Mammary microvascular endothelial cell (primary cell): ENCODE results near the gene ERLIN1. TPM values are rescaled to one million over a fixed set of nuclear protein-coding genes. Genes with fewer than 3 reads are reported as not detected.

Source experiments
- total RNA-seq: library from RNA; depleted of rRNA; stranded (reverse); fragments of >200 nt; gene quantifications from 2 replicates; pipeline ENCODE4 v1.2.3, GENCODE V29; 2015

ERLIN1 gene
- total RNA-seq: 37.4 and 42.2 TPM in 2 replicates

DNA sequence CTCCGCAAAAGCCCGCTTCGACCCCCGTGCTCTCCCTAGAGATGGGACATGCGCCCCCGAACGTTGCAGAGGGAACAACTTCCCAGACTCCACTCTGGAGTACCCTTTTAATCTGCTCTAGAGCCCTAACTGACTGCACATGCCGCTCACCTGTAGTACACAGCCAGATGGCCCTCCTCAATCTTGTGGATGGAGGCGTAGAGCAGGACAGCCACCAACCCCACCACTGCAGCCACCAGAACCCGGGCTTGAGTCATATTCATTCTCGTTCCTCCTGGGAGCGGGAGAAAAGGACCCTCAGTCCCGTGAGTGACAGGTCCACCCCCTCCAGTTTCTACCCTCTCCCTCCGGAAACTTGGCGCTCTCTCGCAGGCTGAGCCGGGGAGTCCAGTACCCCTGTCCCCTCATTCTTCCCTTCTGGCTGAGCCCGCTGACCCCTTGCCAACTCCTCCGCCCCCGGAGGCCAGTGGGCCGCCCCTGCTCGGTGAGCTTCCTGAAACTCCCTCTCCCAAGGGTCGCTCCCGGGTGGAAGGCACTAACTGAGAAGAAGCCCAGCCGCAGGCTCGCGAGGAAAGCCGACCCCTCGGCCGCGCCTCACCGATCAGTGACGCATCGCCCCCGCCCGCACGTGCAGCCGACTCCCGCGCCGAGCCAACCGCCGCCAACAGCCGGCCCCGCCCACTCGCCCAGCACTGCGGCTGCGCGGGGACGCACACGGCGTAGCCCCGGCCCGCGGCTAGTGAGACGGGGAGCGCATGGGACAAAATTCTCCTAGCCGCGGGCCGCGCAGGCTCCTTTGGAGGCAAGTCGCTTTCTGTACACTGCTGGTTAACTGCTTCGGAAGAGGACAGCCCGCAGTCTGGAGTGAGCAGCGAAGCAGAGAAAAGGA is at the start of gene ERLIN1:
TSS of gene ERLIN1 (minus strand) at position 666 of the 889 bp plus-strand sequence. CDS start at position 263, 403 bp downstream.

Other genes with a start within 250 kb of the ERLIN1 start
- gene DNMBP, start 176.1 kb downstream of the ERLIN1 start, total RNA-seq: 21.4 and 26.0 TPM in 2 replicates
- gene CPN1, start 104.2 kb downstream of the ERLIN1 start, total RNA-seq: not detected in 2 replicates
- gene CHUK, start 43.6 kb upstream of the ERLIN1 start, total RNA-seq: 19.4 and 19.5 TPM in 2 replicates
- gene CWF19L1, start 81.6 kb upstream of the ERLIN1 start, total RNA-seq: 26.7 and 31.2 TPM in 2 replicates
- gene BLOC1S2, start 100.7 kb upstream of the ERLIN1 start, total RNA-seq: 68.8 and 77.6 TPM in 2 replicates
- not detected in 2 replicates for gene PKD2L1, start 144.2 kb upstream of the ERLIN1 start, total RNA-seq
- gene SCD, start 161.2 kb upstream of the ERLIN1 start, total RNA-seq: 238 and 239 TPM in 2 replicates